Stimulated activated naive B cell treated with anti-CD40 and anti-IgM and Interleukin-4, amounts not matched to agents 10 μg/mL and 1 μg/mL and 100 μg/mL, for 72 hours (primary cell): ENCODE data around the gene RNF41.

Experiments used
- ATAC-seq, 2 donors: fragments of 150-1000 bp; cut with Tn5 transposase; replicated peaks; 2 replicates each; pipeline ENCODE4 v1.10.0; 2021; ENCODE audit warnings: moderate library complexity in 1 of 2
- DNase-seq: peaks from one replicate; pipeline ENCODE4 v3.0.0; 2021
- H3K27ac Mint-ChIP-seq: one replicate; pipeline ENCODE4 v1.8.0; 2022; ENCODE audit warnings: mild to moderate bottlenecking, mixed read lengths
- H3K27me3 Mint-ChIP-seq, 2 donors: one replicate each; pipeline ENCODE4 v1.8.0; 2022; ENCODE audit warnings: mixed read lengths in 2 of 2
- H3K36me3 Mint-ChIP-seq, 2 donors: one replicate each; pipeline ENCODE4 v1.8.0; 2022; ENCODE audit warnings: mixed read lengths in 2 of 2, mild to moderate bottlenecking in 1 of 2
- H3K4me1 Mint-ChIP-seq, 2 donors: one replicate each; pipeline ENCODE4 v1.8.0; 2022; ENCODE audit warnings: mixed read lengths in 2 of 2, mild to moderate bottlenecking in 1 of 2
- H3K4me3 Mint-ChIP-seq, 2 donors: one replicate each; pipeline ENCODE4 v1.8.0; 2022; ENCODE audit warnings: mild to moderate bottlenecking in 2 of 2, mixed read lengths in 2 of 2, moderate library complexity in 1 of 2
- H3K9me3 Mint-ChIP-seq, 2 donors: one replicate each; pipeline ENCODE4 v1.8.0; 2022; ENCODE audit warnings: mixed read lengths in 2 of 2, mild to moderate bottlenecking in 1 of 2

RNF41 gene

GRCh38 chr12:56189918-56190694 is 31.6 kb downstream of the RNF41 start:
- peaks cover 9 to 14% of the 10 kb centered on the region in 2 donors for H3K36me3 Mint-ChIP-seq
- H3K4me1 Mint-ChIP-seq: peaks cover 29 to 53% of the 10 kb centered on the region in 2 donors
- ATAC-seq (peak; percentile 59 to 68), DNase-seq (peak; percentile 88)
- peak overlapping the region; percentile 100 for H3K27ac Mint-ChIP-seq
- no peaks in the 10 kb centered on the region for H3K9me3 Mint-ChIP-seq
- H3K27me3 Mint-ChIP-seq: peaks cover 0 to 4% of the 10 kb centered on the region in 2 donors
- peak overlapping the region; percentile 84 to 92 for H3K4me3 Mint-ChIP-seq

GRCh38 chr12:56189099-56189917 is 32.4 kb downstream of the RNF41 start, which contains the start of gene SMARCC2:
SMARCC2 (minus strand) TSS chr12:56189483; CDS start chr12:56189461, 22 bp downstream.
- peak; percentile 84 to 90 for ATAC-seq
- peak within 1 kb of the TSS; percentile 84 to 92 for H3K4me3 Mint-ChIP-seq
- H3K9me3 Mint-ChIP-seq: no peaks in the 10 kb centered on the region
- peaks cover 17 to 19% of the 10 kb centered on the region in 2 donors for H3K36me3 Mint-ChIP-seq
- DNase-seq: peak; percentile 76
- peak within 1 kb of the TSS; percentile 100 for H3K27ac Mint-ChIP-seq
- peaks cover 0 to 4% of the 10 kb centered on the region in 2 donors for H3K27me3 Mint-ChIP-seq
- H3K4me1 Mint-ChIP-seq: peaks cover 29 to 53% of the 10 kb centered on the region in 2 donors

GRCh38 chr12:56188778-56189098 is 33.0 kb downstream of the RNF41 start:
- no peak for DNase-seq
- peak; percentile 1 to 5 for ATAC-seq
- Mint-ChIP-seq H3K9me3 (no peaks in the 10 kb centered on the region), H3K36me3 (peaks cover 19 to 21% of the 10 kb centered on the region in 2 donors), H3K27ac (peak overlapping the region; percentile 63), H3K27me3 (peaks cover 0 to 4% of the 10 kb centered on the region in 2 donors), H3K4me3 (peak overlapping the region; percentile 83 to 84), H3K4me1 (peaks cover 29 to 53% of the 10 kb centered on the region in 2 donors)

- no peaks in the 10 kb centered on the region for H3K9me3 Mint-ChIP-seq
- peaks cover 0 to 4% of the 10 kb centered on the region in 2 donors for H3K27me3 Mint-ChIP-seq
- DNase-seq (no peak), ATAC-seq (no peak)
- H3K27ac Mint-ChIP-seq: peak overlapping the region; percentile 63
- peak overlapping the region; percentile 83 to 84 for H3K4me3 Mint-ChIP-seq
- H3K4me1 Mint-ChIP-seq: peaks cover 26 to 50% of the 10 kb centered on the region in 2 donors
- H3K36me3 Mint-ChIP-seq: peaks cover 20 to 22% of the 10 kb centered on the region in 2 donors
Observed at GRCh38 chr12:56188131-56188777, 33.5 kb downstream of the RNF41 start.

- Mint-ChIP-seq H3K27me3 (peaks cover 0 to 4% of the 10 kb centered on the region in 2 donors), H3K4me1 (peaks cover 22 to 44% of the 10 kb centered on the region in 2 donors), H3K27ac (no peak overlapping the region), H3K9me3 (no peaks in the 10 kb centered on the region), H3K36me3 (peaks cover 22 to 29% of the 10 kb centered on the region in 2 donors), H3K4me3 (no peak overlapping the region)
- ATAC-seq (no peak), DNase-seq (no peak)
Observed at GRCh38 chr12:56186957-56187356, 34.8 kb downstream of the RNF41 start.

- Mint-ChIP-seq H3K4me1 (no peaks in the 10 kb centered on the region), H3K4me3 (no peak overlapping the region), H3K36me3 (peaks cover 51 to 52% of the 10 kb centered on the region in 2 donors), H3K27me3 (no peaks in the 10 kb centered on the region), H3K27ac (no peak overlapping the region), H3K9me3 (no peaks in the 10 kb centered on the region)
- ATAC-seq (no peak), DNase-seq (no peak)
Observed at GRCh38 chr12:56178347-56178746, 43.4 kb downstream of the RNF41 start.

GRCh38 chr12:56172839-56173238 is 48.9 kb downstream of the RNF41 start:
- no peaks in the 10 kb centered on the region for H3K4me1 Mint-ChIP-seq
- peaks cover 39 to 62% of the 10 kb centered on the region in 2 donors for H3K36me3 Mint-ChIP-seq

GRCh38 chr12:56169229-56169759 is 52.4 kb downstream of the RNF41 start:
- Mint-ChIP-seq H3K27me3 (no peaks in the 10 kb centered on the region), H3K9me3 (no peaks in the 10 kb centered on the region), H3K4me3 (no peak overlapping the region), H3K27ac (no peak overlapping the region), H3K36me3 (peaks cover 39 to 65% of the 10 kb centered on the region in 2 donors), H3K4me1 (peaks cover 0 to 2% of the 10 kb centered on the region in 2 donors)
- ATAC-seq (no peak), DNase-seq (no peak)

More at GRCh38 chr12:56172839-56173238, 48.9 kb downstream of the RNF41 start:
- ATAC-seq (no peak), DNase-seq (no peak)
- H3K27ac Mint-ChIP-seq: no peak overlapping the region
- no peaks in the 10 kb centered on the region for H3K27me3 Mint-ChIP-seq
- no peaks in the 10 kb centered on the region for H3K9me3 Mint-ChIP-seq
- no peak overlapping the region for H3K4me3 Mint-ChIP-seq

- DNase-seq (no peak), ATAC-seq (peak in 1 of 2 donors; percentile 13)
- H3K9me3 Mint-ChIP-seq: no peaks in the 10 kb centered on the region
- peak overlapping the region; percentile 88 for H3K27ac Mint-ChIP-seq
- H3K4me1 Mint-ChIP-seq: peaks cover 20 to 35% of the 10 kb centered on the region in 2 donors
- H3K36me3 Mint-ChIP-seq: peaks cover 49 to 72% of the 10 kb centered on the region in 2 donors
- no peaks in the 10 kb centered on the region for H3K27me3 Mint-ChIP-seq
- H3K4me3 Mint-ChIP-seq: no peak overlapping the region
Observed at GRCh38 chr12:56165369-56165768, 56.4 kb downstream of the RNF41 start.

- Mint-ChIP-seq H3K27ac (peak overlapping the region; percentile 87), H3K36me3 (peaks cover 50 to 72% of the 10 kb centered on the region in 2 donors), H3K4me3 (peak overlapping the region; percentile 17 to 36), H3K9me3 (no peaks in the 10 kb centered on the region), H3K4me1 (peaks cover 27 to 45% of the 10 kb centered on the region in 2 donors), H3K27me3 (no peaks in the 10 kb centered on the region)
- DNase-seq (no peak), ATAC-seq (no peak)
Observed at GRCh38 chr12:56164345-56164729, 57.4 kb downstream of the RNF41 start.

- H3K4me1 Mint-ChIP-seq: peaks cover 30 to 51% of the 10 kb centered on the region in 2 donors
- H3K27me3 Mint-ChIP-seq: no peaks in the 10 kb centered on the region
- ATAC-seq (no peak), DNase-seq (no peak)
- peaks cover 53 to 74% of the 10 kb centered on the region in 2 donors for H3K36me3 Mint-ChIP-seq
- H3K9me3 Mint-ChIP-seq: no peaks in the 10 kb centered on the region
- H3K27ac Mint-ChIP-seq: peak overlapping the region; percentile 92
- H3K4me3 Mint-ChIP-seq: peak overlapping the region; percentile 48 to 55
Observed at GRCh38 chr12:56163533-56164344, 58.0 kb downstream of the RNF41 start.

GRCh38 chr12:56162468-56163290 is 59.0 kb downstream of the RNF41 start:
- H3K36me3 Mint-ChIP-seq: peaks cover 54 to 76% of the 10 kb centered on the region in 2 donors
- no peak for DNase-seq
- H3K27ac Mint-ChIP-seq: peak overlapping the region; percentile 80
- peak overlapping the region in 1 of 2 donors; percentile 13 for H3K4me3 Mint-ChIP-seq
- no peak for ATAC-seq
- peaks cover 30 to 55% of the 10 kb centered on the region in 2 donors for H3K4me1 Mint-ChIP-seq
- no peaks in the 10 kb centered on the region for H3K9me3 Mint-ChIP-seq
- H3K27me3 Mint-ChIP-seq: no peaks in the 10 kb centered on the region
